AG09319 (cell line): ENCODE data around the gene PLAC9.
"Not testable (repeated sequence)": the region's sequence is repeated elsewhere in the genome, so short reads cannot be mapped to it uniquely, and the experiment has no call there.

Experiments
- DNase-seq: peaks from one replicate; pipeline ENCODE4 v3.0.0-alpha.2; 2010; ENCODE audit warnings: low read depth; ENCODE audit errors: extremely low read depth
- CTCF ChIP-seq: IDR thresholded peaks from 2 replicates; pipeline ENCODE4 v1.5.1; 2011; ENCODE audit warnings: low read depth, mild to moderate bottlenecking, inconsistent platforms, low read length, moderate library complexity

The PLAC9 gene

GRCh38 chr10:80132299-80133139 is at the start of gene PLAC9:
Gene PLAC9 (plus strand): TSS chr10:80132730. CDS start chr10:80132763, 33 bp downstream.
- no peak for DNase-seq

GRCh38 chr10:80090121-80090520 is 42.4 kb upstream of the PLAC9 start:
- no peak for DNase-seq
- TF ChIP-seq CTCF, result no peak

More at GRCh38 chr10:80132299-80133139, at the start of gene PLAC9:
- no peak for TF ChIP-seq CTCF

GRCh38 chr10:80094231-80094630 is 38.3 kb upstream of the PLAC9 start:
- no peak for DNase-seq
- TF ChIP-seq CTCF, result no peak

- DNase-seq, result not testable (repeated sequence)
These were observed 34.3 kb upstream of the PLAC9 start for GRCh38 chr10:80098272-80098671.

- DNase-seq, result not testable (repeated sequence)
These were observed 33.2 kb upstream of the PLAC9 start for GRCh38 chr10:80099295-80099694.

- no peak for DNase-seq
- no peak for TF ChIP-seq CTCF
These were observed 32.4 kb upstream of the PLAC9 start for GRCh38 chr10:80100116-80100515.

GRCh38 chr10:80100861-80101695 is 31.5 kb upstream of the PLAC9 start:
- no peak for DNase-seq
- TF ChIP-seq CTCF, result no peak
